GM21528 (cell line): Measurements from ENCODE around the gene PIK3C2G.

Source experiments
- ATAC-seq: cut with Tn5 transposase; IDR thresholded peaks from one replicate; pipeline ENCODE4 v1.9.1; 2021; ENCODE audit warnings: mild to moderate bottlenecking, moderate library complexity; ENCODE audit not compliant: unreplicated experiment, low FRiP score

PIK3C2G gene

DNA sequence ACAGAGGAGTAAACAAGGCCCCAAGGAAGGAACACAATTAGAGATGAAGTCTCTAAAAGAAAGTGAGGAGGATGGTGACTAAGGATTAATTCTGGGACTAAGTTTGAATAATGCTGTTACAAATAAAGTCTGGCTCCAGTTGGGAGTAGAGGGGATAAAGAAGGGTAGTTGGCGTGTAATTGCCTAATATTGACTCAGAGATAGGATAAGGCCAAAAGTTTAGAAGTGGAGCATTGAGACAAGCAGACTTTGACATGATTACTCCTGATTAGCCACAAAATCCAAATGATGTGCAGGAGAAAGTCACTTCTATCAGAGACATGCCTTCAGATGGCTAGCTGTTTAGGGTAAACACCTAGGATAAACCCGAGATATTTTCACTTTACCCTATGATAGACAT is 368.1 kb downstream of the PIK3C2G start:
- ATAC-seq: no peak

DNA sequence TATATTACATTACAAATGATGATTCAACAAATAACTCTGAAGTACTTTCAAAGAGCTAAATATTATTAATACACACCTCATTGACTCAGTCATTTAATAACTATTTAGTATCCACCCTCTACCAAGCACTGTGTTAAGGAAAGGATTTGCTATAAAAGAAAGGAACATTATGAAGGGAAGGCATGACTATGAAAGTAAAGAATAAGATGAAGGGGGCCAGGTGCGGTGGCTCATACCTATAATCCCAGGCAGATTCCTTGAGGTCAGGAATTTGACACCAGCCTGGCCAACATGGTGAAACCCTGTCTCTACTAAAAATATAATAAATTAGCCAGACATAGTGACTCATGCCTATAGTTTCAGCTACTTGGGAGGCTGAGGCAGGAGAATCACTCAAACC is 368.6 kb downstream of the PIK3C2G start:
- ATAC-seq: no peak

DNA sequence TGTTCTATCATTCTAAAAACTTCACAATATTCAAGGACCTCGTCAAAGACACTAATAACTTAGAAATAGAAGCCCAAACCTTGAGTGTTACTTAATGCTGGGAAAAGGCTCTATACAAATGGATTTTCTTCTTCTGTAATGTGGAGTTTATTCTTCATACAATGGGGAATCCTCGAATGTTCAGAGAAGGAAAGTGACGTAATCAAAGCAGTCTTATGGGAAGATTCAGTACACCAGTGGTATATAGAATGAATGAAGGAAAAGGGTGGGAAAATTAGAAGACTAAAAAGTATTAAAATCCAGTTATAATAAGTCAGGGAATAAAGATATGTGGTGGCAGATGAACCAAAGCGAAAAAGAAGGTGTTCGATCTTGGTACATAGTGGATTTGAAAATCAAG is 370.0 kb downstream of the PIK3C2G start:
- ATAC-seq: no peak

DNA sequence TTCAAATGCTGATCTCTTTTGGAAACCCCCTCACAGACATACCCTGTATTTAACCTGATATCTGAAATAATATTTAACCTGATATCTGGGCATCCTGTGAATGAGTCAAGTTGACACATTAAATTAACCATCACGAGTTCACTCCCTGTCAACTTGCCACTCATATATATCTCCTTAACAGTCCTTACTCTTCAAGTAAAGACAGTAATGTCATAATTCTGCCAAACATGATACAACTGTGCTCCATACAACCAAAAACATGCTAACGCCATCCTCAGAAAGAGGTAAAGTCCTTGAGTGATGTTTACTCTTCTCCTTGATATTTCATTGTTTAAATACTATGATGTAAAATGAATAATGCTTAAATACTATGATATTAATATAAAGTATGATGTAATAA is 371.5 kb downstream of the PIK3C2G start:
- no peak for ATAC-seq

DNA sequence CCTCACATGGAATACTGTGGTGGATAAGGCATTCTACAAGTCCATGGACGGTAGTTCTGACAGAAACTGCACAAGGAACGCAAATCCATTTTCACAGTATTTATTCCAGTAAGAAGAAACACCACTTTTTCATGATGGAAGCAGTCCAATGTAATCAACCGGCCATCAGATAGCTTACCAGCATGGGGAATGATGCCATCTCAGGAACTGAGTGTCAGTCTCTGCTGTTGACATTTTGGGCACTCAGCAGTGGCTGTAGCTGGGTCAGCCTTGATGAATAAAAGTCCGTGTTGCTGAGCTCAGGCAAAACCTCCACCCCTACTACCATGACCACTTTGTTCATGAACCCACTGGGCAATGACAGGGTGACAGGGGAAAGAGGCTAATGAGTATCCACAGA is 373.1 kb downstream of the PIK3C2G start:
- ATAC-seq: no peak

DNA sequence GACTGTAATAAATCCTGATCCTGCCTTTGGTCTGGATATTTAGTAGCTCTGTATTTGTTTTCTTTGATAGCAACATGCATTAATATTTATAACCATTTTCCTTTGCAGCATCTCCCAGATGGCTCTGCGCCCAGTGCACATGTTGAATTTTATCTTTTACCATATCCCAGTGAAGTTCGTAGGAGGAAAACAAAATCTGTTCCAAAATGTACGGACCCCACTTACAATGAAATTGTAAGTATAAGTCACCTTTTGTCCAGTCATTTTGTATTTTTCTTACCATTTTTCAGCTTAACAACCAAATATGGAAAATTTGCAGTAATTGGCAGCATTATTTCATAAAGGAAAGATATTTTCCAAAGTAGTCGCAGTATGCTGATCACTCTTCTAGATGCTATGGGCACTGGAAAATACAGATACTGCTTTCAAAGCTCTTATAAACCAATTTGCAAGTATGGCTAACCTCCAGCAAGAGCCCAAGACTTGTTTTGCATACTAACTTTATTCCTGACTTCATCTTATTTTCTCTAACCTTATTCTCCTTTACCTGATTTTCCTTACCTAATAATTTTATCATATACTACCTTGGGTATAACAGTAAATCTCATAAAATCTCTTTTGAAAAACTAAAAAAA is 379.1 kb downstream of the PIK3C2G start:
- no peak for ATAC-seq

DNA sequence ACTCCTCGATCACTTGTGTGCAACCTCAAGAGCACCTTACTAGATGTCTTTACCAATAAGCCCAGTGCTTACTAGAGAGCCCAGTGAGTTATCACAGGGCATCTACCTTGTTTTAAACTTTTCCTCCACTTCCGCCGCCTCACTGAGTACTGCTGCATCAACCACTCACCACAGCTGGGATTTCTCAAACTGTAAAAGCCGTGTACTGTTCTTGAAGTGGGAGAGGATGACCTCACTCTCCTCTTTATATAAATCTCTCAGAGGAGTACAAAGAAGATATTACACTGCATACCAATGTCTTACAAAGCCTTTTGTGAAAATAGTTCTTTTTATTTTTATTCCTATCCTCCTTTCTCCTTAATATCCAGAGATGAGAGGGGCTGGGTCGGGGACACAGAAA is 382.4 kb downstream of the PIK3C2G start:
- ATAC-seq: no peak

DNA sequence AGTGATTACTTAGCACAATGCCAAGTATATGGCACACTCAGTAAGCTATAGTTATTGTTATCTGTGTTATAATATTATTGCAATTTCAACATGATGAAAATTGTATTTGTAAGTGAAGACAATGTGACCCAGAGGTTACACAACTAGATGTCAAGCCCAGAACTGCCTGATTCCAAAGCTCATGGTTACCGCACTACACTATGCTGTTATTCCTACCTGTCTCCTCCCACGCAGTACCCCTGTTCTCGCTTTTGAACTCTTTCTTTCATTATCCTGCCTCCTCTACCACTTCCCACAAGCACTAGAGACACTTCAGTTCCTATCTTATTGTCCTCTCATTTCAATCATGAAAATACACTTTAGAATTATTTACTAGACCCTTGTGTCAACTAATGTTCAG is 383.2 kb downstream of the PIK3C2G start:
- ATAC-seq: no peak

DNA sequence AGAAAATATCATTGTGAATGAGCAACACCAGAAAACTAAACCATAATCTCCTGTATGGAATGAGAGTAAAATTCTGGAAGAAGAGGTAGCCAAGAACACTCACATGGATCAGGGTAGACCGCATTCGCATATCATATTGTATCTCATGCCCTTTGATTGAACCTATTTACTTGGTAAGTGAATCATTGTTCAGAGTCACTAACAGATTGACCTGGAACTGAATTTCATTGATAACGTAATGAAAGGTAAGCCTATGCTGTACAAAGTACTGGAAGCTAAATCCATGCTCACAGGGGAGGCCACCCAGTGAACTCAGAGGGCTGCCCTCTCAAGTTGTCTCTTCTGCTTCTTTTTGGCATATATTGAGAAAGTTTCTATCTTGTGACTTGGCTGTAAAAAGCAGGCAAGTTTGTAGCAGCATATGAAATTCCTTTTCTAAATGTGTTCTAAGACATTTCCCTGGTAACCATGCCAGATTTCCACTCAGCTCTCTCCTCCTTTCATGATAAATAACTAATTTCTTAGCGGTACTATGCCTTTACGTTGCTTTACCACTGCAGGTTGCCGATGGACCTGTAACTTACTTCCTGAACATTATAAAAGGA is 385.1 kb downstream of the PIK3C2G start:
- ATAC-seq: no peak

DNA sequence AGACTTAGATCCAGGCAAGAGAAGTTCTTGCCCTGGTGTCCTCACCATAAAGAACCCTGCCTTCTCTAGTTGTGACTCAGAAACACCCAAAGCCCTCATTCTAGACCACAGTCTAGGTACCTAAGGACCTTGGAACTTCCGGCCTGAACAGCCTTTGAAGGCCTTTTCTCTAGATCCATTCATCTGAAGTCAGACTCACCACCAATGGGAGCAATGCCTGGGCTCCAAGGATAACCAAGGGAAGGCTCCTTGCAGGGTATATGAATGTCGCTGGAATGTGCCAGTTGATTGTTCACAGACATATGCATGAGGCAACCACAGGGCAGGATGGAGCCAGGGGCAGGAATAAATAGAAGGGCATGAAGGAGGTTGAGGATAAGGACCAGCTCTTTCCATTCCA is 390.2 kb downstream of the PIK3C2G start:
- no peak for ATAC-seq

DNA sequence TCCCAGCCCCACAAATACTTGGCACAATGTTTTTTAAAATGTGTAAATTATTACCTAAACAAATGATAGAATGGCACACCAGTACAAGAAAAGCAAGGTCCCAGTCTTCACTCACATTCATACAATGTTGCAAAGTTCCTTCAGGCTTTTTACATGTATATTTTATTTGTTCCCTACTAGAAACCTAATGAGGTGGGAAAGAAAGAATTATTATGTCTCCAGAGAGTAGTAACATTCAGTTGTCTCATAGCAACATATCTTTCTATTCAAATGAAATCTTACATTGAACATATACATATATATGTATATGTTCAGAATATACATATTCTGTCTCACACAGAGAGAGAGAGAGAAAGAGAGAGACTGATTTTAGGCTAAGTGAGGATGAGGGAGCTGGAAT is 391.3 kb downstream of the PIK3C2G start:
- no peak for ATAC-seq

DNA sequence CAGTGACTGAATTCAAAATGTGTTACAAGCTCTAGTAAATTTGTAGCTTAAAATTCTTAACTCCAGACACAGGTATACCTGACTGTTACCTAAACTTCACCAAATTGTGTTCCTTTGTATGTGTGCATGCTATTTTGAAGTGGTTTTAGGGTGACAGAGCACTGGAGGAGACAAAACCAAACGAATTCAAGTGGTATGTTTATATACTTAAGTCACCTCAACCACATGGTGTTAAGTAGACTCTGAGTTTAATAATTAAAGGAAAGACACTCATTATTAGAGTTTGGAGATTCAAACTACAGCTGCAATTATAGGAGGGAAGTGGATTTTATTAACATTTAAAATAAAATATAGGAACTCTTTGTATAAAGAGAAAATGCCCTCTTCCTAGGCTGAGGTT is 392.1 kb downstream of the PIK3C2G start:
- ATAC-seq: no peak

DNA sequence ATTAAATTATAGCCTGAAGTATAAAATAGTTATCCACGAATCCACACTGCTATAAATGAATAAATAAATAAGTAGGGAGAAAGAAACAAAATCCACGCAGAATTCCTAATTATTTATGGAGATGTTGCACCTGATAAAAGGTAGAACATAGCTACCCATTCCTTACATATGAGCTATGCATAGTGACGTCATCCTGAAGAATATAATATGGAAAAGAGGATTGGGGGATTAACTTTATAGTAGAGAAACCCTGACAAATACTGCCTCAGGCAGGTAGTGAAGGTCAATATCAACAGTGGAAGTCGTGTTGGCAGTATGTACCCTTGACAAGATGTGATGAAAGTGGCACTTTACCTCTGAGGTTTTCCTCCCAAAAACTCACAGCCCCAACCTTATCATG is 394.0 kb downstream of the PIK3C2G start:
- ATAC-seq: no peak

DNA sequence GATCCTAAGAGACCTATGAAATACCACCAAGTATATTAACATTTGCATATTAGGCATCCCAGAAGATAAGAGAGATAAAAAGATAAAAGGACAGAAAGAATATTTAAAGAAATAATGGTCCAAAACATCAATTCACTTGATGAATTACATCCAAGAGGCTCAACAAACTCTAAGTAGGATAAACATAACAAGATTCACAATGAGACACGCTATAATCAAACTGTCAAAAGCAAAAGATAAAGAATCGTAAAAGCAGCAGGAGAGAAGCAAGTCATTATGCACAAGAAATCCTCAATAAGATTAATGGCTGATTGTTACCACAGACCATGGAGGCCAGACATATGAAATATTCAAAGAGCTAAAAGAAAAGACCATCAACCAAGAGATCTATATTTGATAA is 396.9 kb downstream of the PIK3C2G start:
- no peak for ATAC-seq

DNA sequence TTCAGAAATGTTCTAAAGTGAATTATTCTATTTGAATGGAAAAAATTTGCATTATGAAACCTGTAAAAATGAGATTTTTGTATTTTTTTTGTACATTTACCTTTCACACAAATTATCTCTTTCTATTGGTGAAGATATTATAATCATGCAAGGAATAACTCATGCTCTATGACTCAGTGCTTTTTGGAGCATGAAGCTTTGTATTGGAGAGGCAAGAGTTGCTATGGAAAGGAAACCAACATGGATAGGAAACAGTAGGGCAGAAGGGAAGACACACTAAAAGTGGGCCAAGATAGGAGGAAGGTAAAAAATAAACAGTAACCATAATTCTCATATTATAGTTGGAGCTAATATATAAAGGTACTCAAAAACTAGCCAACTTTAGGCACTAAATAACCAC is 397.5 kb downstream of the PIK3C2G start:
- ATAC-seq: no peak

DNA sequence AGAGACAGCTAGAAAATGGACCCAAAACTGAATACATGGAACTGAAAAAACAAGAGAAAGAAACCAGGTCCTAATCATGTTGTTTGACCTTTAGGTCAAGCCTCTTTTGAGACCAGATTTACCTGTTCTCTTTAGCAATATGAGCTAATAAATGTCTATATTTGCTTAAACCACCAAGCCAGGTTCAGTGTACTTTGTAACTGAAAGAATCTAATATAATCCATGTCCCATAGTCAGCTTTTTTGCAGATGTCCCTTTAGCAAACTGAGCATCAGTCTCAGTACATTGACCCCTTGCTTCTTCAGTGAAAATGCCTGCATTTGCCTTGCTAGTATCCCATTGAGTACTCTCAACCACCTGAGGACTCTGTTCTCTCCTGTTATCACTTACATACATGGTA is 414.8 kb downstream of the PIK3C2G start:
- no peak for ATAC-seq

DNA sequence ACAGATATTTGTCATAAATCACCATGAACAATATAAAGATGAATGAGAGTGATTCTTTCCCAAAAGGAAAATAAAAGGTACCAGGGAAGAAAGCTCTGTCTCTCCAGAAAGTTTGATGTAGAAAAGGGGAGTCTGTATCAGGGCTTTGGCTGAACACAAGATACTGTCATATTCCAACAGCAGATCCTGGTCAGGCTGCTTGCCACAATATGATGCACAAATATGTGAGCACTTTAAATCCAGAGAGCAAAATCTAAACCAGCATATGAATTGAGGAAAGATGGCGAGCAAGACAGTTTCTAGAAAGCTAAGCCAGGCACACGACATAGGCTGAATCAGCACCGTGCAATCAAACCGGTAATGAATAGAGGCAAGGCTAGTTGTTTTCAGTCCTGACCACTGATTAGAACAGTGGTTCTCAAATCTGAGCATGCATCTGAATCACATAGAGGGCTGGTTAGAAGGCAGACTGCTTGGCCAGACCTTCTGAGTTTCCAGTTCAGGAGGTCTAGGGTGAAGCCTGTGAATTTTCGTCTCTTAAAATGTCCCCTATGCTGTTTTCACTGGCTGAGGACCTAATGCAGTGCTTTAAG is 415.8 kb downstream of the PIK3C2G start:
- no peak for ATAC-seq

DNA sequence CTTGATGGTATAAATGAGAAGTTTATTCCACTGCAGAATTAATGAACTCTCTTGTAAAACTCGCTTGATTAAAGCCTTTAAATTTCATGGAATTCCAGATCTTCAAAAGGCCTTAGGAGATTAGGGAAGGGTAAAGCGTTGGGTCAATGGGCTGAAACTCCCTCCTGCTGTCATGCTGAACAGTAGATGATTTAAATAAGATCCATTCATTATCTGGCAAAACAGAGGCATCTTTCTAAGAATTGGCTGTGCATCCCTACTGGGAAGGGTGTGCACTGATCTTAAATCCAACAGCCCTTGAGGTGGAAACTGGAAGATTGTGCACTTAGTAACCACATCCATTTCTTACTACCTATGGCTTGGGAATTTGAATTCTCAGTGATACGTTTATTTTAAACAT is 420.5 kb downstream of the PIK3C2G start:
- ATAC-seq: no peak

DNA sequence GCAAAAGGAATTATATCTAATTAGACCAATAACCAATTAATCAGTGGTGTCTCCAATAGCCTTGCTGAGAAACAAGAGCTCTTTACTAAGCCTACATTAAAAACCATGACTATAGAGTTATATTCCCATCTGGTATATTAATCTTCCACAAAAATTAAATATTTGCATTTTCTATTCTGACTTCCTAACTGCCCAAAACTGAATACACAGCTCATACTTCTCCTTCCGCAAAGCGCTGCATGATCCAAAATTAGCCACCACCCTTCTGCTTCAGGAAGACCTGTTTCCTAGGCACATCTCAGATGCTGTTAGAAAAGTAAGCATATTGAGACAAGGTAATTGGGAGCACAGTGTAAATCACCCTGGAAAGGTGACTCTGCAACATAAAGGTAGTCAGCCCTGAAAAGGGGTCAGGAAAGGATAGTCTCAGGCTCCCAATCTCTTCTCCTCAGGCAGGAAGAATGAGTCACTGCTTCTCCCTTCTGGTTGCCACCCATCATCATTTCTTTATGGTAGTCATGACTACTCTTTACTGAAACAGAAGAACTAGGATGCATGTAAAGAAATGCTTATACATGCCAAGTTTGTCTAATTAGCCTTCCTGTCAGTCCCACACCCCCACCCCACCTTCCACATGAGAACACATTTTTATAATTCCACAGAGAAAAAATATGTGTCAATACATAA is 422.2 kb downstream of the PIK3C2G start:
- no peak for ATAC-seq

DNA sequence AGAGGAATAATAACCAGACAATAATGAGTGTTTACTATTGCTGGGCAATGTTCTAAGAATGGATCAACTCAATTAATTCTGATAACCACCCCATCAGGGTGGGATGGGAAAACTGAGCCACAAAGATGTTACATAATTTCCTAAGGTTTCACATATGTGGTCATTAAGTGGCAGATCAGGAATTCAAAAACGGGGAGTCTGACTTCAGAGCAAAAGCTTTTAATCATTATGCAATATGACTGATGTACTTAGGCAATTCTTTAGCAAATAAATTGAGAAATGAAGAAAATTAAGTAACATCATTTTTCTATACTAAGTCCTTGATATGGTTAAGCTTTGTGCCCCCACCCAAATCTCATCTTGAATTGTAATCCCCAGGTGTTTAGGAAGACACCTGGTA is 423.1 kb downstream of the PIK3C2G start:
- ATAC-seq: no peak

DNA sequence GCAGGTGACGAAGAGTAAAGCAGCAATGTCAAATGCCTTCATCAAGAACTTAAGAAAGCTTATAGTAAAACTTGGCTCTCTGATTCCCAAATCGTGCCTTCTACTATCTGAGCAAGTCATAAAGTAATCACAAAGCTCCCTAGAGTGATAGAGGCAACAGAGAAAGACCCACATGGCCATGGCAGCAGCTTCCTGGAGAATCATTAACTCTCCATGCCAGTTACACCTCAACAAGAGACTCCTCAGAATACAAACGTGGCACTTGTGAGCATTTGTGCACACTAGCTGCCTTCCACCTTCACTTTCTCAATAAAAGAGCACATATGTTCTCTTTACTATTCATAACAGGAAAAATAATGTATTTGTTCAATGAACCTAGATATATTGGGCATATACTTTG is 428.5 kb downstream of the PIK3C2G start:
- no peak for ATAC-seq

DNA sequence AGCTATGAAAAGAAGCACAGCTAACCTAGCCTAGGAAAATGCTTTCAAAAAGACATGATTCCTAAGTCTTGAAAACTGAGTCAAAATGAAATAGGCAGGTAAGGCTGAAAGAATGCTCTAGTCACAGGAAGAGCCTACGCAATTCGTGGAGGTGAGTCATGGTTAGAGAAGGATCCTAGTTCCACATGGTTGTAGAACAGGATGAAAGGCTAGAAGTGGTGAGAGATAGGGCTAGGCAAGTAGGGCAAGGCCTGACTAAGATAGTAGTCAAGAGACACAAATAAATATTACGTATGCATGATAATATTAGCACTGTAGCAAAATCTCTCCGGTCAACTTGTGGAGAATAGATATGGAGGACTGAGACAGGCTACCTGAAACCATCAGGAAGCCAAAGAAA is 429.3 kb downstream of the PIK3C2G start:
- ATAC-seq: no peak
